ENCODE measurements around the gene MICALL1.

Gene MICALL1

DNA sequence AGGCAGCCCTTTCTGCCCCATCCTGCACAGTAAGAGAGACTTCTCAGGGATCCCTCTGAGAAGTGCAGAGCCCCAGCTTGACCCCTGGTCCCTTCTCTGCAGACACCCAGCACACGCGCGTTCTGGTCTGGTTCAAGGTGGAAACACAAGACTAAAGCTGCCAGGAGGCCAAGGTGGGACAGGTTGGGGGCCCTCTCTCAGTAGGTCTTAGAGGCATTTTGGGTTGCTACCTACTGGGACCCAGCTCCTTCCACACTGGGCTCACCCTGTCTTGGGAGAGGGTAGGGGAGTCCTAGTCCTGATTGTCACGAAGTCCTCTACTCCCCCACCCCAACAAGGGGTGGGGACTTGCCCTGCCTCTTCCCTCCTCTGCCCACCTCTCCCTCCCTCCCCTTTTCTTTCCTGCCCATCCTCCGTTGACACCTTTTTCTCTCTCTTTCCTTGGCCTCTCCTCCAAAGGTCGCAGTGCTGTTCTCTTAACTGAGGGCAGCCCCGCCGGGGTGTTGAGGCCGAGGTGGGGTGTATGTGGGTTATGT is 79.0 kb downstream of the MICALL1 start:
- no peak for DNase-seq

DNA sequence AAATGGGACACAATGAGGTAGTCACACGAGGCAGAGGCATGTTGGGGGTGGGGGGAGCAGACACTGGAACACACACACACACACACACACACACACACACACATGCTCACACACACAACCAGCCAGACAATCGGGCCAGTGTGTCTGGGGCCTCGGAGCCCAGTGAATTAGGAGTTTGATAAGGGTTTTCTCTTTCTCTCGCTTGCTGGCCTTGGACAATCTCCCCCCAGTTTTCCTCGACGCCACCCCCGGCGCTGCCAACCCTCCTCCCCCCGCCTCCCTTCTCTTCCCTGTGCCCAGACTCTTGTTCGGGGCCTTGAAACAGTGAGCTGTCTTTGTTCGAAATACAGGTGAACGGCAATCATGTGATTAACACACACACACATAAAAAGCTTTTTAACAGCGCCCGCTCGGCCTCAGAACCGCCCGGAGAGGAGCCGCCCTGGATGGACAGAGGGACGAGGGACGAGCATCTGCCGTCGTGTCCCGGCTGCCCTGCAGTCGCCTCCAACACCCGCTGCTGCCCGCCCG is 79.7 kb downstream of the MICALL1 start:
- no peak for DNase-seq

DNA sequence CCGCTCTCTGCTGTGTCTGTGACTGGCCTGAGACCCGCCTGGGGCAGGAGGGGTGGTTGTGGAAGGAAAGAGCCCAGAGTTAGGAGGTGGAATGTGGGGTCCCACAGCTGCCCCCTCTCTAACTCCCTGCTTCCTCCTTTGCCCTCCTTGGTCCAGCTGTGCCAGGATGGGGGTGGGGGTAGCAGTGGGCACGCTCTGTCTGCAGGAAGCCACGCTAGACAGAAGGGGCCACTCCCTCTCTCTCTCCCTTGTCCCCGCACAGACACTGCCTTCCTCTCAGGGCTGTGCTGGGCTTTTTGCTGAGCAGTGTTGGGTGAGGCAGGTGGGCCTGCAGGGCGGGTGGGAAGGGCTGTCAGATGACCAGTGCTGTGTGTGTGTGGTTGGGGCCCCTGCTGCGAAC is 80.3 kb downstream of the MICALL1 start:
- no peak for DNase-seq

DNA sequence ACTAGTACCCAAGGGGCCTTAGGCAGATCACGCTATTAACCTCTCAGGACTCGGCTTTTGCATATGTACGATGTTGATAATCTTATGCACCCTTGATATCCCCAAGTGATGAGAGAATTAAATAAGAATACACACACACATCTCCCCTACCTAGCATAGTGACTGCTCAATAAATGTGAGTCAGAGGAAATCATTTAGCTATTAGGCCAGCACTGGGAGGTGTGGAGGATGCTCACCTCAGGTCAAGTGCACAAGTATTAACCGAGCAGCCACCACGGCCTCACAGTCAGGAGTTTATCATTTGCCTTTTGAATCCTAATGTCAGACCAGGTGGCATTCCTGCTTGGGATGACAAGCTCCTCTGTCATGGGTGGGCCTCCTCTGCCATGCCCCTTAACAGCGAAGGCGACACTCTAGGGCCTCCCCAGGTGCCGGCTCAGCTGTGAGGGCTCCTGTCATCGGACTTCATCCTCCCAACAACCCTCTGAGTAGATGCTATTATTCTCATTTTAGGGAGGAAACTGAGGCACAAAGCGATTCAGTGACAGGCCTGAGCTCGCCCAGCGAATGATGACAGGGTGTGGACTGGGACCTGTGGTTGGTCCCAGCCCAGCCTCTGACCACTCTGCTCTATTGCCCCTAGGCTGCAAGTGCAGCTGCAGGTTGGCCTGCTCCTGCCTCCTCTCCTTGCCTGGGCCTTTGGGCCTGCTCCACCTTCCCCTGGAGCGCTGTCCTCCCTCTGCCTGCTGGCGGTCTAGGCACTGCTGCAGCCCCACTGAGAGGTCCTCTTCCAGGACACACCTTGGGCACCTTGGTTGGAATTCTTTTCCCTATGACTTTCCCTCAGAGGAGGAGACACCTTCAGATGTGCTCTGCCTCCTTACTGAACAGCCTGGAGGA is 83.3 kb downstream of the MICALL1 start:
- no peak for DNase-seq

DNA sequence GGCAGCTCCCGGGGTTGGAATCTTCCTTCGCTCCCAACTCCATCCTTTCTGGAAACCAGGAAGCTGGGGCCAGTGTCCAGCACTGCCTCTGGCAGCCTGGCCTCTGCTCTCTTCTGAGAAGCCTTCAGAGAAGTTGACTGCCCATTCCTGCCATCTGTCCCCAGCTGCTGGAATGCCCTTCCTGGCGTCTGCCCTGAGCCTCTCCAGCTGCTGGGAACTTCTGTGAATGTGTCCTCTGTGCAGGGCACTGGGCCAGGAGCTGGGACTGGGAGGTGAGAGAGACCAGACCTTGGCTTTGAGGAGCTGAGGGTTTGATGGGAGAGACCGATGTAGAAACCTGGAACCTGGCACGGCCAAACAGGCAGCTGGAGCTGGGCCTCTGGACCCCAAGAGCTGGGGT is 84.2 kb downstream of the MICALL1 start:
- no peak for DNase-seq

DNA sequence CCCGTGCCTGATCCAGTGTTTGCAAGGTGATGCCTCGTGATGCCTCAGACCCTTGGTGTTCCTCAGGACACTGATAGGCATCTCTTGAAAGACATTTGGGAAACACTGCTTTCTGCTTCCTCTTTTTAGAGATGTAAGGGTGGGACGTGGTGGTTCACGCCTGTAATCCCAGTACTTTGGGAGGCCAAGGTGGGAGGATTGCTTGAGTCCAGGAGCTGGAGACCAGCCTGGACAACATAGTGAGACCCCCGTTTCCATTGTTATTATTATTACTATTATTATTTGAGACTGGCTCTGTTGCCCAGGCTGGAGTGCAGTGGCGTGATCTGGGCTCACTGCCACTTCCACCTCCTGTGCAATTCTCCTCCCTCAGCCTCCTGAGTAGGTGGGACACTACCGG is 84.8 kb downstream of the MICALL1 start:
- DNase-seq, result no peak

DNA sequence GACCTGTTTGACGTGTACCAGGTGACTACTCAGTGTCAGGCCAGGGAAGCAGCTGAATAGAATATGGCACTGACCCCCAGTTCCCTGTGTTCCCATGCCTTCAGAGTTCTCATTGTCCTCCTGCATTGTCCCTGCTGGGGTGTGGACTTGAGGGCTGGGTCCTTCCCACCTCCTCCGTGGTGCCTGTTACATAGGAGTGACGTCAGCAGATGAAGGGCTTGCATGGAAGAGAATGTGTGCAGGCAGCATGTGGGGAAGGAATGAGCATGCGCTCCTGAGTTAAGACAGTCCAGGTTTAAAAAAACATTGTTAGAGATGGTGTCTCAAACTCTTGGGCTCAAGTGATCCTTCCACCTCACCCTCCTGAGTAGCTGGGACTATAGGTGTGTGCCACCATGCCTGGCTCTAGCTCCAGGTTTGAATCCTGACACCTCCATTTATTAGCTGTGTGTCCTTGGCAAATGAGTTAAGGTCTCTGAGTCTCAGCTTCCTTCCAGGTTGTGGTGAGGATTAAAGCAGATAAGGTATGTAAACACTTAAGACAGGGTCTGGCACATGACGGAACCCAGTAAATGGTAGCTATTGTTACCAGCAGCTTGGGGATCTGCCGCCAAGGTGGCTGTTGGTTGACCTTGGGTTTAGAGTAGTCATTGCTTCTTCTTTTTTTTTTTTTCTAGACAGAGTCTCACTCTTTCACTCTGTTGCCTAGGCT is 85.8 kb downstream of the MICALL1 start:
- no peak for DNase-seq
